ENCODE results near the gene CAMK1D. TPM values are rescaled to one million over a fixed set of nuclear protein-coding genes. Genes with fewer than 3 reads are reported as not detected.

The CAMK1D gene
- total and polyA plus RNA-seq, 2 experiments from 2014 or later = 4.6 to 7.2 TPM

DNA sequence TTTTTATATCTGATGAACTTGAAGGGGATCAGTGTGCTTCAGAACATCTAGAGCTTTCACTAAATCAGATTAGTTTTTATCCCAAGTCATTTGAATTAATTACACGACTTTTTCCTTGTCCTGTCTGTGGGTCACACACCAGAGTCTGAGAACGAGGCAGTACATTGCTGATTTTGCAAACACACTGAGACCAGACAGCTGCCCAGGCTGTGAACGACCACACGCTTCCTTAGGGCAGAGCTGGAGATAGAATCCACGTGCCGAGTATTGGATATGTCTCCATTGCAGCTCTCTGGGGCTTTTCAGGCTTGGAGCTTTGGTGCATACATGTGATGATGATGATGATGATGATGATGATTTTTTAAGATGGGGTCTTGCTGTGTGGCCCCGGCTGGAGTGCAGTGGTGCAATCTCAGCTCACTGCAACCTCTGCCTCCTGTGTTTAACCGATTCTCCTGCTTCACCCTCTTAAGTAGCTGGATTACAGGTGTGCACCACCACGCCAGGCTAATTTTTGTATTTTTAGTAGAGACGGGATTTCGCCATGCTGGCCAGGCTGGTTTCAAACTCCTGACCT lies 81.1 kb downstream of the CAMK1D start:
- Histone ChIP-seq H3K4me2 (no peak overlapping the region), H2AFZ (no peak overlapping the region), H3K27me3 (ENCODE audit: insufficient read depth) (no peaks in the 10 kb centered on the region), H3K27ac (ENCODE audit: low read depth) (no peak overlapping the region), H3K4me1 (ENCODE audit: insufficient read depth) (no peaks in the 10 kb centered on the region), H4K20me1 (replicated peaks; ENCODE audit: insufficient read depth) (no peaks in the 10 kb centered on the region), H3K4me3 (no peak overlapping the region), H3F3A (replicated peaks; ENCODE audit: low read depth) (no peaks in the 10 kb centered on the region), H3K9me2 (ENCODE audit: insufficient read depth) (no peaks in the 10 kb centered on the region), H3K36me3 (ENCODE audit: insufficient read depth) (no peaks in the 10 kb centered on the region), H3K79me2 (replicated peaks; ENCODE audit: insufficient read depth) (no peaks in the 10 kb centered on the region)
- H3K27me3 Mint-ChIP-seq (ENCODE audit: insufficient read depth, low read depth, poor library complexity) = peaks cover 8% of the 10 kb centered on the region
- DNase-seq (ENCODE audit: low spot score) (no peak), ATAC-seq (no peak)
- H3K36me3 Mint-ChIP-seq (ENCODE audit: low read depth) = peaks cover 3% of the 10 kb centered on the region; the same call in 1 of the 3 replicates
- TF ChIP-seq CTCF (conservative IDR thresholded peaks at IDR 0.05; ENCODE audit: low read depth in 2 of 2) (no peak), ZNF331 (CRISPR knock-in tag; IDR thresholded peaks at IDR 0.05; ENCODE audit: low read depth) (no peak), POLR2AphosphoS5 (IDR thresholded peaks at IDR 0.05; ENCODE audit: low read depth) (no peak)
- H3K4me1 Mint-ChIP-seq = peaks cover 8% of the 10 kb centered on the region
- H3K9me3 Mint-ChIP-seq = no peaks in the 10 kb centered on the region; the same call in 2 of the 3 replicates
- no peak overlapping the region for H3K27ac Mint-ChIP-seq
- no peak overlapping the region for H3K4me3 Mint-ChIP-seq

GRCh38 chr10:12431151-12432101 lies 82.1 kb downstream of the CAMK1D start:
- H2AFZ ChIP-seq = no peak overlapping the region
- H3K27me3 ChIP-seq (ENCODE audit: insufficient read depth) = no peaks in the 10 kb centered on the region
- no peak overlapping the region for H3K4me3 ChIP-seq
- H3K9me3 Mint-ChIP-seq = no peaks in the 10 kb centered on the region; the same call in 2 of the 3 replicates
- no peak overlapping the region for H3K27ac ChIP-seq (ENCODE audit: low read depth)
- no peaks in the 10 kb centered on the region for H3K79me2 ChIP-seq (replicated peaks; ENCODE audit: insufficient read depth)
- ATAC-seq (peak; percentile 39; the same call in 1 of the 3 replicates), DNase-seq (ENCODE audit: low spot score) (no peak)
- H3K4me3 Mint-ChIP-seq = no peak overlapping the region
- peaks cover 3% of the 10 kb centered on the region; the same call in 1 of the 3 replicates for H3K36me3 Mint-ChIP-seq (ENCODE audit: low read depth)
- H3F3A ChIP-seq (replicated peaks; ENCODE audit: low read depth) = no peaks in the 10 kb centered on the region
- H3K4me1 Mint-ChIP-seq = peaks cover 8% of the 10 kb centered on the region
- H3K4me2 ChIP-seq = no peak overlapping the region
- H4K20me1 ChIP-seq (replicated peaks; ENCODE audit: insufficient read depth) = no peaks in the 10 kb centered on the region
- no peaks in the 10 kb centered on the region for H3K9me2 ChIP-seq (ENCODE audit: insufficient read depth)
- no peak overlapping the region for H3K27ac Mint-ChIP-seq
- no peaks in the 10 kb centered on the region for H3K4me1 ChIP-seq (ENCODE audit: insufficient read depth)
- H3K36me3 ChIP-seq (ENCODE audit: insufficient read depth) = no peaks in the 10 kb centered on the region
- peaks cover 6% of the 10 kb centered on the region for H3K27me3 Mint-ChIP-seq (ENCODE audit: insufficient read depth, low read depth, poor library complexity)
- no peak for TF ChIP-seq ZNF114 (CRISPR knock-in tag; IDR thresholded peaks at IDR 0.05)
- TF ChIP-seq ETS1 (IDR thresholded peaks at IDR 0.05) = no peak
- TF ChIP-seq CTCF (conservative IDR thresholded peaks at IDR 0.05; ENCODE audit: low read depth in 2 of 2) = no peak
- no peak for TF ChIP-seq ZNF331 (CRISPR knock-in tag; IDR thresholded peaks at IDR 0.05; ENCODE audit: low read depth)
- no peak for TF ChIP-seq STAT1 (IDR thresholded peaks at IDR 0.05; ENCODE audit: unreplicated experiment)
- TF ChIP-seq JUNB (IDR thresholded peaks at IDR 0.05; ENCODE audit: unreplicated experiment) = no peak
- TF ChIP-seq EZH2 (IDR thresholded peaks at IDR 0.05; ENCODE audit: low read depth, unreplicated experiment) = no peak
- TF ChIP-seq, protein P1, sequence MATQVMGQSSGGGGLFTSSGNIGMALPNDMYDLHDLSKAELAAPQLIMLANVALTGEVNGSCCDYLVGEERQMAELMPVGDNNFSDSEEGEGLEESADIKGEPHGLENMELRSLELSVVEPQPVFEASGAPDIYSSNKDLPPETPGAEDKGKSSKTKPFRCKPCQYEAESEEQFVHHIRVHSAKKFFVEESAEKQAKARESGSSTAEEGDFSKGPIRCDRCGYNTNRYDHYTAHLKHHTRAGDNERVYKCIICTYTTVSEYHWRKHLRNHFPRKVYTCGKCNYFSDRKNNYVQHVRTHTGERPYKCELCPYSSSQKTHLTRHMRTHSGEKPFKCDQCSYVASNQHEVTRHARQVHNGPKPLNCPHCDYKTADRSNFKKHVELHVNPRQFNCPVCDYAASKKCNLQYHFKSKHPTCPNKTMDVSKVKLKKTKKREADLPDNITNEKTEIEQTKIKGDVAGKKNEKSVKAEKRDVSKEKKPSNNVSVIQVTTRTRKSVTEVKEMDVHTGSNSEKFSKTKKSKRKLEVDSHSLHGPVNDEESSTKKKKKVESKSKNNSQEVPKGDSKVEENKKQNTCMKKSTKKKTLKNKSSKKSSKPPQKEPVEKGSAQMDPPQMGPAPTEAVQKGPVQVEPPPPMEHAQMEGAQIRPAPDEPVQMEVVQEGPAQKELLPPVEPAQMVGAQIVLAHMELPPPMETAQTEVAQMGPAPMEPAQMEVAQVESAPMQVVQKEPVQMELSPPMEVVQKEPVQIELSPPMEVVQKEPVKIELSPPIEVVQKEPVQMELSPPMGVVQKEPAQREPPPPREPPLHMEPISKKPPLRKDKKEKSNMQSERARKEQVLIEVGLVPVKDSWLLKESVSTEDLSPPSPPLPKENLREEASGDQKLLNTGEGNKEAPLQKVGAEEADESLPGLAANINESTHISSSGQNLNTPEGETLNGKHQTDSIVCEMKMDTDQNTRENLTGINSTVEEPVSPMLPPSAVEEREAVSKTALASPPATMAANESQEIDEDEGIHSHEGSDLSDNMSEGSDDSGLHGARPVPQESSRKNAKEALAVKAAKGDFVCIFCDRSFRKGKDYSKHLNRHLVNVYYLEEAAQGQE (IDR thresholded peaks at IDR 0.05; ENCODE audit: unreplicated experiment) = no peak
- no peak for TF ChIP-seq POLR2AphosphoS5 (IDR thresholded peaks at IDR 0.05; ENCODE audit: low read depth)
